ENCODE data around the gene DDX27. TPM values are rescaled to one million over a fixed set of nuclear protein-coding genes. Genes with fewer than 3 reads are reported as not detected.

DDX27 gene
- total and polyA plus RNA-seq, 2 of the 13 experiments (the other 11 are each of a cell fraction or from before 2014, with no cell fraction given), result 42.6 to 72.8 TPM

Small RNA genes within 50 kb of the gene (small RNA-seq; reads per million reads assigned to genes)
- gene SNORD12B (ENCODE audit: insufficient read depth in 2 of 3, insufficient read length in 3 of 3, low read depth in 2 of 3, low replicate concordance in 1 of 3) (3,831 to 30,185 (median 10,365) reads per million in 3 experiments), gene SNORD12C (ENCODE audit: insufficient read depth in 2 of 3, insufficient read length in 3 of 3, low read depth in 2 of 3, low replicate concordance in 1 of 3) (1,849 to 37,003 (median 2,211) reads per million in 3 experiments)

Other genes with a start within 250 kb of the DDX27 start
- gene CSE1L, start 173.1 kb upstream of the DDX27 start, total RNA-seq (2016; rRNA removed; fragmentation: Illumina TruSeq; extraction: Trizol), result 258 and 449 TPM in 2 replicates
- 37.1 and 56.9 TPM in 2 replicates for gene CSE1L, start 173.1 kb upstream of the DDX27 start, polyA plus RNA-seq (2011; rRNA removed)
- gene STAU1, start 31.1 kb upstream of the DDX27 start, total RNA-seq (2016; rRNA removed; fragmentation: Illumina TruSeq; extraction: Trizol), result 119 and 186 TPM in 2 replicates
- 121 and 133 TPM in 2 replicates for gene STAU1, start 31.1 kb upstream of the DDX27 start, polyA plus RNA-seq (2011; rRNA removed)
- 11.1 and 15.9 TPM in 2 replicates for gene ZNFX1, start 58.6 kb downstream of the DDX27 start, total RNA-seq (2016; rRNA removed; fragmentation: Illumina TruSeq; extraction: Trizol)
- 2.9 and 3.5 TPM in 2 replicates for gene ZNFX1, start 58.6 kb downstream of the DDX27 start, polyA plus RNA-seq (2011; rRNA removed)